ENCODE results near the gene FSTL3.

DNA sequence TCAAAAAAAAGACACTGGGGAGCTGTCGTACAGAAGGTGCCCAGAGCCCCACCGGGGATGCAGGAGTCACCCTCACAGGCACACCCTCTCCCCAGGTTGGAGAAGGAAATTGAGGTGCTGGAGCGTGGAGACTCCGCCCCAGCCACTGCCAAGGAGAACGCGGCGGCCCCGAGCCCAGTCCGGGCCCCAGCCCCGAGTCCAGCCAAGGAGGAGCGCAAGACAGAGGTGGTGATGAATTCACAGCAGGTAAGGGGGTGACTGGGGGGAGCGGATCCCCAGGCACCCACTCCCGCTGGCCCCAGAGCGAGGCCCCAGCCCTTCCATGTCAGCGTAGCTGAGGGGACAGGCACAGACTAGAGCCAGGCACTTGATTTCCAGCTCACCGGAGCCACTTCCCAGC lies 54.8 kb downstream of the FSTL3 start:
- TF ChIP-seq, protein P1, sequence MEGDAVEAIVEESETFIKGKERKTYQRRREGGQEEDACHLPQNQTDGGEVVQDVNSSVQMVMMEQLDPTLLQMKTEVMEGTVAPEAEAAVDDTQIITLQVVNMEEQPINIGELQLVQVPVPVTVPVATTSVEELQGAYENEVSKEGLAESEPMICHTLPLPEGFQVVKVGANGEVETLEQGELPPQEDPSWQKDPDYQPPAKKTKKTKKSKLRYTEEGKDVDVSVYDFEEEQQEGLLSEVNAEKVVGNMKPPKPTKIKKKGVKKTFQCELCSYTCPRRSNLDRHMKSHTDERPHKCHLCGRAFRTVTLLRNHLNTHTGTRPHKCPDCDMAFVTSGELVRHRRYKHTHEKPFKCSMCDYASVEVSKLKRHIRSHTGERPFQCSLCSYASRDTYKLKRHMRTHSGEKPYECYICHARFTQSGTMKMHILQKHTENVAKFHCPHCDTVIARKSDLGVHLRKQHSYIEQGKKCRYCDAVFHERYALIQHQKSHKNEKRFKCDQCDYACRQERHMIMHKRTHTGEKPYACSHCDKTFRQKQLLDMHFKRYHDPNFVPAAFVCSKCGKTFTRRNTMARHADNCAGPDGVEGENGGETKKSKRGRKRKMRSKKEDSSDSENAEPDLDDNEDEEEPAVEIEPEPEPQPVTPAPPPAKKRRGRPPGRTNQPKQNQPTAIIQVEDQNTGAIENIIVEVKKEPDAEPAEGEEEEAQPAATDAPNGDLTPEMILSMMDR (IDR thresholded peaks at IDR 0.05): no peak
- TF ChIP-seq RXRA (IDR thresholded peaks at IDR 0.05; ENCODE audit: borderline replicate concordance, low read depth) (no peak), POLR2AphosphoS5 (IDR thresholded peaks at IDR 0.05; ENCODE audit: low read depth, low read length) (no peak), MXI1 (IDR thresholded peaks at IDR 0.05; ENCODE audit: low read depth, low read length) (no peak), EP300 (IDR thresholded peaks at IDR 0.05; ENCODE audit: borderline replicate concordance in 1 of 2, low read depth in 1 of 2, low read length in 1 of 2) (no peak), NFIC (IDR thresholded peaks at IDR 0.05; ENCODE audit: borderline replicate concordance) (no peak), RFX5 (IDR thresholded peaks at IDR 0.05; ENCODE audit: low read length) (no peak), JUND (IDR thresholded peaks at IDR 0.05) (no peak), SMC3 (IDR thresholded peaks at IDR 0.05; ENCODE audit: low read depth, low read length) (no peak), RAD21 (IDR thresholded peaks at IDR 0.05; ENCODE audit: low read length) (no peak), TEAD4 (IDR thresholded peaks at IDR 0.05; ENCODE audit: borderline replicate concordance, insufficient read depth) (no peak)
- TF ChIP-seq, protein P2, sequence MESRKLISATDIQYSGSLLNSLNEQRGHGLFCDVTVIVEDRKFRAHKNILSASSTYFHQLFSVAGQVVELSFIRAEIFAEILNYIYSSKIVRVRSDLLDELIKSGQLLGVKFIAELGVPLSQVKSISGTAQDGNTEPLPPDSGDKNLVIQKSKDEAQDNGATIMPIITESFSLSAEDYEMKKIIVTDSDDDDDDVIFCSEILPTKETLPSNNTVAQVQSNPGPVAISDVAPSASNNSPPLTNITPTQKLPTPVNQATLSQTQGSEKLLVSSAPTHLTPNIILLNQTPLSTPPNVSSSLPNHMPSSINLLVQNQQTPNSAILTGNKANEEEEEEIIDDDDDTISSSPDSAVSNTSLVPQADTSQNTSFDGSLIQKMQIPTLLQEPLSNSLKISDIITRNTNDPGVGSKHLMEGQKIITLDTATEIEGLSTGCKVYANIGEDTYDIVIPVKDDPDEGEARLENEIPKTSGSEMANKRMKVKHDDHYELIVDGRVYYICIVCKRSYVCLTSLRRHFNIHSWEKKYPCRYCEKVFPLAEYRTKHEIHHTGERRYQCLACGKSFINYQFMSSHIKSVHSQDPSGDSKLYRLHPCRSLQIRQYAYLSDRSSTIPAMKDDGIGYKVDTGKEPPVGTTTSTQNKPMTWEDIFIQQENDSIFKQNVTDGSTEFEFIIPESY (IDR thresholded peaks at IDR 0.05; ENCODE audit: borderline replicate concordance, low read depth): no peak
- TF ChIP-seq, protein P3, sequence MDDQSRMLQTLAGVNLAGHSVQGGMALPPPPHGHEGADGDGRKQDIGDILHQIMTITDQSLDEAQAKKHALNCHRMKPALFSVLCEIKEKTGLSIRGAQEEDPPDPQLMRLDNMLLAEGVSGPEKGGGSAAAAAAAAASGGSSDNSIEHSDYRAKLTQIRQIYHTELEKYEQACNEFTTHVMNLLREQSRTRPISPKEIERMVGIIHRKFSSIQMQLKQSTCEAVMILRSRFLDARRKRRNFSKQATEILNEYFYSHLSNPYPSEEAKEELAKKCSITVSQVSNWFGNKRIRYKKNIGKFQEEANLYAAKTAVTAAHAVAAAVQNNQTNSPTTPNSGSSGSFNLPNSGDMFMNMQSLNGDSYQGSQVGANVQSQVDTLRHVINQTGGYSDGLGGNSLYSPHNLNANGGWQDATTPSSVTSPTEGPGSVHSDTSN (IDR thresholded peaks at IDR 0.05): no peak
- TF ChIP-seq, protein P4, sequence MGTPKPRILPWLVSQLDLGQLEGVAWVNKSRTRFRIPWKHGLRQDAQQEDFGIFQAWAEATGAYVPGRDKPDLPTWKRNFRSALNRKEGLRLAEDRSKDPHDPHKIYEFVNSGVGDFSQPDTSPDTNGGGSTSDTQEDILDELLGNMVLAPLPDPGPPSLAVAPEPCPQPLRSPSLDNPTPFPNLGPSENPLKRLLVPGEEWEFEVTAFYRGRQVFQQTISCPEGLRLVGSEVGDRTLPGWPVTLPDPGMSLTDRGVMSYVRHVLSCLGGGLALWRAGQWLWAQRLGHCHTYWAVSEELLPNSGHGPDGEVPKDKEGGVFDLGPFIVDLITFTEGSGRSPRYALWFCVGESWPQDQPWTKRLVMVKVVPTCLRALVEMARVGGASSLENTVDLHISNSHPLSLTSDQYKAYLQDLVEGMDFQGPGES (IDR thresholded peaks at IDR 0.05; ENCODE audit: low read depth, low read length): no peak
